ENCODE data around the gene AKAP8. TPM values are rescaled to one million over a fixed set of nuclear protein-coding genes. Genes with fewer than 3 reads are reported as not detected.

The AKAP8 gene
- total RNA-seq, 1 experiment from 2014 or later = 35.8 TPM

- no peak overlapping the region for H3K27ac Mint-ChIP-seq (ENCODE audit: unreplicated experiment)
- DNase-seq = no peak
- no peaks in the 10 kb centered on the region for H3K9me3 Mint-ChIP-seq (ENCODE audit: low read depth, unreplicated experiment)
- TF ChIP-seq CTCF (IDR thresholded peaks at IDR 0.05; ENCODE audit: unreplicated experiment) = no peak
- no peak overlapping the region for H3K4me3 Mint-ChIP-seq (ENCODE audit: low read depth, unreplicated experiment)
- H3K27me3 Mint-ChIP-seq (ENCODE audit: unreplicated experiment) = no peaks in the 10 kb centered on the region
- intact Hi-C loops (cut with micrococcal nuclease; ENCODE audit: unreplicated experiment) = no loop called here
- CTCF ChIA-PET = interaction anchor here (0.6 kb wide), 1 partner anchor 12 kb away, joined by 4 read pairs; no protein-coding TSS in a partner anchor
- BruUV-seq (replicated peaks) = no TSS peak
- peaks cover 9% of the 10 kb centered on the region for H3K36me3 Mint-ChIP-seq (ENCODE audit: insufficient read depth, unreplicated experiment)
- H3K4me1 Mint-ChIP-seq (ENCODE audit: low read depth, unreplicated experiment) = peaks cover 48% of the 10 kb centered on the region
Observed at GRCh38 chr19:15317392-15318071, 62.1 kb downstream of the AKAP8 start.

- CTCF ChIA-PET = no interaction called here
- Mint-ChIP-seq H3K36me3 (ENCODE audit: insufficient read depth, unreplicated experiment) (peaks cover 9% of the 10 kb centered on the region), H3K4me1 (ENCODE audit: low read depth, unreplicated experiment) (peaks cover 39% of the 10 kb centered on the region), H3K27me3 (ENCODE audit: unreplicated experiment) (no peaks in the 10 kb centered on the region), H3K9me3 (ENCODE audit: low read depth, unreplicated experiment) (no peaks in the 10 kb centered on the region), H3K27ac (ENCODE audit: unreplicated experiment) (peak overlapping the region; percentile 42), H3K4me3 (ENCODE audit: low read depth, unreplicated experiment) (no peak overlapping the region)
- no peak for TF ChIP-seq CTCF (IDR thresholded peaks at IDR 0.05; ENCODE audit: unreplicated experiment)
- intact Hi-C loops (cut with micrococcal nuclease; ENCODE audit: unreplicated experiment) = no loop called here
- no peak for DNase-seq
- no TSS peak for BruUV-seq (replicated peaks)
Observed at GRCh38 chr19:15316498-15316897, 63.1 kb downstream of the AKAP8 start.

- no peak for DNase-seq
- no peak for TF ChIP-seq CTCF (IDR thresholded peaks at IDR 0.05; ENCODE audit: unreplicated experiment)
- H3K4me3 Mint-ChIP-seq (ENCODE audit: low read depth, unreplicated experiment) = no peak overlapping the region
- intact Hi-C loops (cut with micrococcal nuclease; ENCODE audit: unreplicated experiment) = no loop called here
- H3K27ac Mint-ChIP-seq (ENCODE audit: unreplicated experiment) = no peak overlapping the region
- BruUV-seq (replicated peaks) = no TSS peak
- no peaks in the 10 kb centered on the region for H3K9me3 Mint-ChIP-seq (ENCODE audit: low read depth, unreplicated experiment)
- peaks cover 28% of the 10 kb centered on the region for H3K4me1 Mint-ChIP-seq (ENCODE audit: low read depth, unreplicated experiment)
- CTCF ChIA-PET = interaction anchor here (0.6 kb wide), 1 partner anchor 364 kb away, joined by 3 read pairs; no protein-coding TSS in a partner anchor
- H3K36me3 Mint-ChIP-seq (ENCODE audit: insufficient read depth, unreplicated experiment) = peaks cover 9% of the 10 kb centered on the region
- H3K27me3 Mint-ChIP-seq (ENCODE audit: unreplicated experiment) = no peaks in the 10 kb centered on the region
Observed at GRCh38 chr19:15315101-15315500, 64.5 kb downstream of the AKAP8 start.

- H3K4me1 Mint-ChIP-seq (ENCODE audit: low read depth, unreplicated experiment) = peaks cover 28% of the 10 kb centered on the region
- peaks cover 9% of the 10 kb centered on the region for H3K36me3 Mint-ChIP-seq (ENCODE audit: insufficient read depth, unreplicated experiment)
- BruUV-seq (replicated peaks) = no TSS peak
- intact Hi-C loops (cut with micrococcal nuclease; ENCODE audit: unreplicated experiment) = no loop called here
- no peak overlapping the region for H3K4me3 Mint-ChIP-seq (ENCODE audit: low read depth, unreplicated experiment)
- TF ChIP-seq CTCF (IDR thresholded peaks at IDR 0.05; ENCODE audit: unreplicated experiment) = no peak
- no peak overlapping the region for H3K27ac Mint-ChIP-seq (ENCODE audit: unreplicated experiment)
- DNase-seq = no peak
- CTCF ChIA-PET = no interaction called here
- no peaks in the 10 kb centered on the region for H3K27me3 Mint-ChIP-seq (ENCODE audit: unreplicated experiment)
- H3K9me3 Mint-ChIP-seq (ENCODE audit: low read depth, unreplicated experiment) = no peaks in the 10 kb centered on the region
Observed at GRCh38 chr19:15313649-15314279, 65.8 kb downstream of the AKAP8 start.

Measured in Calu3 (cell line).